Cardiac muscle cell (in vitro differentiated cells and primary cell): ENCODE results near the gene CDC42EP1. TPM values are rescaled to one million over a fixed set of nuclear protein-coding genes. Genes with fewer than 3 reads are reported as not detected.

Experiments
- DNase-seq, 2 donors: peaks; one replicate each; pipeline versions ENCODE4 v3.0.0 to v3.0.0-alpha.2; 2010 to 2017; ENCODE audit warnings: low read depth in 1 of 2, low spot score in 1 of 2
- H3K27ac ChIP-seq: fragments of 200-600 bp; sonication (generic); 2 replicates; pipeline ENCODE4 v1.5.1; 2016
- H3K27me3 ChIP-seq: fragments of 200-600 bp; sonication (generic); 2 replicates; pipeline ENCODE4 v1.6.0; 2016; ENCODE audit warnings: control low read depth
- H3K36me3 ChIP-seq: fragments of 200-600 bp; sonication (generic); 2 replicates; pipeline ENCODE4 v1.5.1; 2016; ENCODE audit warnings: control low read depth
- H3K4me1 ChIP-seq: fragments of 200-600 bp; sonication (generic); 2 replicates; pipeline ENCODE4 v1.8.1; 2017; ENCODE audit warnings: low read depth, mild to moderate bottlenecking, mixed run types
- H3K4me3 ChIP-seq: fragments of 200-600 bp; sonication (generic); 2 replicates; pipeline ENCODE4 v1.5.1; 2016; ENCODE audit warnings: mild to moderate bottlenecking
- H3K9me3 ChIP-seq: fragments of 200-600 bp; sonication (generic); 2 replicates; pipeline ENCODE4 v1.5.1; 2017; ENCODE audit warnings: low read depth, mild to moderate bottlenecking, control low read depth
- polyA plus RNA-seq: library from polyadenylated mRNA; unstranded; fragments of >200 nt; fragmentation: Nextera tagmentation; extraction: Ambion mirVana; gene quantifications from 2 replicates; pipeline ENCODE4 v1.2.1, GENCODE V29; 2016
- total RNA-seq: library from RNA; depleted of rRNA; stranded (reverse); fragments of >200 nt; gene quantifications from 2 replicates; pipeline ENCODE4 v1.2.3, GENCODE V29; 2016
- TF ChIP-seq, protein P1 (sequence below): IDR thresholded peaks from 2 replicates; pipeline ENCODE4 v1.5.1; 2012; ENCODE audit warnings: low read depth, mild to moderate bottlenecking, low read length

Gene CDC42EP1
- total and polyA plus RNA-seq, 2 experiments from 2014 or later, result 10.9 to 12.7 TPM

DNA sequence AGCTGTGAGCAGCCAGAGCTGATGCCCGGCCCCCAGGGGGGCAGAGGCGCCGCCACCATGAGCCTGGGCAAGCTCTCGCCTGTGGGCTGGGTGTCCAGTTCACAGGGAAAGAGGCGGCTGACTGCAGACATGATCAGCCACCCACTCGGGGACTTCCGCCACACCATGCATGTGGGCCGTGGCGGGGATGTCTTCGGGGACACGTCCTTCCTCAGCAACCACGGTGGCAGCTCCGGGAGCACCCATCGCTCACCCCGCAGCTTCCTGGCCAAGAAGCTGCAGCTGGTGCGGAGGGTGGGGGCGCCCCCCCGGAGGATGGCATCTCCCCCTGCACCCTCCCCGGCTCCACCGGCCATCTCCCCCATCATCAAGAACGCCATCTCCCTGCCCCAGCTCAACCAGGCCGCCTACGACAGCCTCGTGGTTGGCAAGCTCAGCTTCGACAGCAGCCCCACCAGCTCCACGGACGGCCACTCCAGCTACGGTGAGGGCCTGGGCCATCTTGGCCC is 6.1 kb downstream of the CDC42EP1 start:
- no peaks in the 10 kb centered on the region for H3K4me1 ChIP-seq

DNA sequence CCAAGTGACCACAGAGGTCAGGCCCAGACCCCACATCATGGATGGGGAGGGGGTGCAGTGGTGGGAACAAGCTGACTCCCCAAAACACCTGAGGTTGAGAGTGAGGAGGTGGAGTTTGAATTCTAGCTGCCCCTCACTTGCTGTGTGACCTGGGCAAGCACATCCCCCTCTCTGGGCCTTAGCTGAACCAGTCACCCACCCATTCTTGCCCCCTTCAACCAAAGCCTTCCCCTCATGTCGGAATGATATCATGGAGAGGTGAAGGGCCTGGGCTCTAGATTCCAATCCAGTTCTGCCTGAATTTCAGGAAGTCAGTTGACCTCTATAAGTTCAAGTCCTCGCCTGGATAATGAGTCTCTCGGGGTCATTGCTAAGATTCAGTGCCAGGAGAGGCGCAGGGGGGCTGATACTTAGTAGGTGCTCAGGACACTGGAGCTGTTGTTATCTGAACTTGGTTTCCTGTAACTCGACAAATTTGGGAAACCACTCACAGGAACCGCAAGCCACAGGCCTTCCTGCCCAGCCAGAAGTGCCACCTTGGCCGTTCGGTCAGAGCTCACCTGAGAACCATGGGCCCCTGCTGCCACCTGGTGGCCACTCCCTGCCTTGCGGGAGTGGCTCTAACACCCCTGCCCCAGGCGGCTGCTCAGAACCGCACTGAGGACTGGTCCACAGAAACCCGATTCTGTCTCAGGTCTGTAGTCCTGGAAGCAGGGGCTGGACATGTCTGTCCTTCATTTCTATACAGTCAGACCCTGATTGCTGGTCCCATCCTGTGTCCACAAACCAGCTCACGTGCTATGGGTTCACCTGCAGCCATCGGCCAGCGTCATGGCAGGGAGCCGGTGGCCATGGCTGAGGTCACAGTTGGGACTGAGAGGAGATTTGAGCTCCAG is 6.9 kb downstream of the CDC42EP1 start:
- no peaks in the 10 kb centered on the region for H3K9me3 ChIP-seq

More for the DNA sequence above, 6.1 kb downstream of the CDC42EP1 start:
- TF ChIP-seq, protein P1, sequence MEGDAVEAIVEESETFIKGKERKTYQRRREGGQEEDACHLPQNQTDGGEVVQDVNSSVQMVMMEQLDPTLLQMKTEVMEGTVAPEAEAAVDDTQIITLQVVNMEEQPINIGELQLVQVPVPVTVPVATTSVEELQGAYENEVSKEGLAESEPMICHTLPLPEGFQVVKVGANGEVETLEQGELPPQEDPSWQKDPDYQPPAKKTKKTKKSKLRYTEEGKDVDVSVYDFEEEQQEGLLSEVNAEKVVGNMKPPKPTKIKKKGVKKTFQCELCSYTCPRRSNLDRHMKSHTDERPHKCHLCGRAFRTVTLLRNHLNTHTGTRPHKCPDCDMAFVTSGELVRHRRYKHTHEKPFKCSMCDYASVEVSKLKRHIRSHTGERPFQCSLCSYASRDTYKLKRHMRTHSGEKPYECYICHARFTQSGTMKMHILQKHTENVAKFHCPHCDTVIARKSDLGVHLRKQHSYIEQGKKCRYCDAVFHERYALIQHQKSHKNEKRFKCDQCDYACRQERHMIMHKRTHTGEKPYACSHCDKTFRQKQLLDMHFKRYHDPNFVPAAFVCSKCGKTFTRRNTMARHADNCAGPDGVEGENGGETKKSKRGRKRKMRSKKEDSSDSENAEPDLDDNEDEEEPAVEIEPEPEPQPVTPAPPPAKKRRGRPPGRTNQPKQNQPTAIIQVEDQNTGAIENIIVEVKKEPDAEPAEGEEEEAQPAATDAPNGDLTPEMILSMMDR, result no peak
- no peak for DNase-seq
- Histone ChIP-seq H3K9me3 (no peaks in the 10 kb centered on the region), H3K27ac (no peak overlapping the region), H3K36me3 (no peaks in the 10 kb centered on the region), H3K27me3 (peaks cover 2% of the 10 kb centered on the region), H3K4me3 (no peak overlapping the region)

DNA sequence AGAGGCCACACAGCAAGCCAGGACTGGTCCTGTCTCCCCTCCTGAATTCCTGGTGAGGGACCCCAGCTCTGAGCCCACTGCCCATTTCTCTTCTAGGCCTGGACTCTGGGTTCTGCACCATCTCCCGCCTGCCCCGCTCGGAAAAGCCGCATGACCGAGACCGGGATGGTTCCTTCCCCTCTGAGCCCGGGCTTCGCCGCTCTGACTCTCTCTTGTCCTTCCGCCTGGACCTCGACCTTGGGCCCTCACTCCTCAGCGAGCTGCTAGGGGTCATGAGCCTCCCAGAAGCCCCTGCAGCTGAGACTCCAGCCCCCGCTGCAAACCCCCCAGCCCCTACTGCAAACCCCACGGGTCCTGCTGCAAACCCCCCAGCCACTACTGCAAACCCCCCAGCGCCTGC is 7.7 kb downstream of the CDC42EP1 start:
- H3K27ac ChIP-seq, result no peak overlapping the region
- TF ChIP-seq, protein P1, result no peak
- no peaks in the 10 kb centered on the region for H3K9me3 ChIP-seq
- no peaks in the 10 kb centered on the region for H3K36me3 ChIP-seq
- no peaks in the 10 kb centered on the region for H3K4me1 ChIP-seq
- no peak overlapping the region for H3K4me3 ChIP-seq
- H3K27me3 ChIP-seq, result no peaks in the 10 kb centered on the region
- no peak for DNase-seq

More for the DNA sequence above, 6.9 kb downstream of the CDC42EP1 start:
- no peak overlapping the region for H3K4me3 ChIP-seq
- no peaks in the 10 kb centered on the region for H3K27me3 ChIP-seq
- no peak overlapping the region for H3K27ac ChIP-seq
- peak; percentile 69 to 85 for DNase-seq
- TF ChIP-seq, protein P1, result peak; percentile 86
- no peaks in the 10 kb centered on the region for H3K4me1 ChIP-seq
- H3K36me3 ChIP-seq, result no peaks in the 10 kb centered on the region

DNA sequence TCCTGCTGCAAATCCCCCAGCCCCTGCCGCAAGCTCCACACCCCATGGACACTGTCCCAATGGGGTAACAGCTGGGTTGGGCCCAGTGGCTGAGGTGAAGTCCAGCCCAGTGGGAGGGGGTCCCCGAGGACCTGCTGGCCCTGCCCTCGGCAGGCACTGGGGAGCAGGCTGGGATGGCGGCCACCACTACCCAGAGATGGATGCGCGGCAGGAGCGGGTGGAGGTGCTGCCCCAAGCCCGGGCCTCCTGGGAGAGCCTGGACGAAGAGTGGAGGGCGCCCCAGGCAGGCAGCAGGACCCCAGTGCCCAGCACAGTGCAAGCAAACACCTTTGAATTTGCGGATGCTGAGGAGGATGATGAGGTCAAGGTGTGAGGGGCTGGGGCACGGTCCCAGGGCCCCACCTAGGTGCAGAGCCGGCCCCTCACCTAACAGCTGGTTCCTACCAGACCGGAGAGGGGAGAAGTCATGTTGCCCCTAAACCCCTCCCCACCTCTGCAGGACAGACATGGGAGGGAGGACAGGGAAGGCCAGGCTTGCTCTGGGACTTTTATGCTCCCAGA is 8.2 kb downstream of the CDC42EP1 start:
- no peak overlapping the region for H3K27ac ChIP-seq

More for the DNA sequence above, 8.2 kb downstream of the CDC42EP1 start:
- Histone ChIP-seq H3K27me3 (no peaks in the 10 kb centered on the region), H3K4me1 (no peaks in the 10 kb centered on the region), H3K36me3 (no peaks in the 10 kb centered on the region), H3K4me3 (no peak overlapping the region), H3K9me3 (no peaks in the 10 kb centered on the region)
- DNase-seq, result no peak
- TF ChIP-seq, protein P1, result no peak
